ENCODE results near the gene TARBP1.
"Not testable (repeated sequence)": the region's sequence is repeated elsewhere in the genome, so short reads cannot be mapped to it uniquely, and the experiment has no call there.

TARBP1 gene

GRCh38 chr1:234433563-234434285 lies 45.3 kb downstream of the TARBP1 start:
- DNase-seq: no peak

- DNase-seq: no peak
These were observed 47.7 kb downstream of the TARBP1 start for GRCh38 chr1:234431255-234431654.

GRCh38 chr1:234430691-234431090 lies 48.3 kb downstream of the TARBP1 start:
- no peak for DNase-seq

- DNase-seq: no peak
These were observed 49.6 kb downstream of the TARBP1 start for GRCh38 chr1:234429434-234429806.

GRCh38 chr1:234427950-234428646 lies 50.9 kb downstream of the TARBP1 start:
- no peak for DNase-seq

- no peak for DNase-seq
These were observed 65.0 kb downstream of the TARBP1 start for GRCh38 chr1:234413990-234414389.

GRCh38 chr1:234413485-234413884 lies 65.5 kb downstream of the TARBP1 start:
- DNase-seq: no peak

- DNase-seq: no peak
These were observed 66.1 kb downstream of the TARBP1 start for GRCh38 chr1:234412830-234413229.

- DNase-seq: no peak
These were observed 69.7 kb downstream of the TARBP1 start for GRCh38 chr1:234409328-234409727.

GRCh38 chr1:234408757-234409156 lies 70.2 kb downstream of the TARBP1 start:
- DNase-seq: no peak

GRCh38 chr1:234406871-234407270 lies 72.1 kb downstream of the TARBP1 start:
- DNase-seq: no peak

- DNase-seq: no peak
These were observed 73.3 kb downstream of the TARBP1 start for GRCh38 chr1:234405676-234406075.

GRCh38 chr1:234402939-234403338 lies 76.0 kb downstream of the TARBP1 start:
- no peak for DNase-seq

GRCh38 chr1:234401658-234402057 lies 77.3 kb downstream of the TARBP1 start:
- DNase-seq: no peak

GRCh38 chr1:234400773-234401172 lies 78.2 kb downstream of the TARBP1 start:
- no peak for DNase-seq

- DNase-seq: not testable (repeated sequence)
These were observed 79.5 kb downstream of the TARBP1 start for GRCh38 chr1:234399515-234399914.

GRCh38 chr1:234398849-234399381 lies 80.1 kb downstream of the TARBP1 start:
- DNase-seq: no peak

- DNase-seq: no peak
These were observed 81.2 kb downstream of the TARBP1 start for GRCh38 chr1:234397732-234398131.

GRCh38 chr1:234396871-234397270 lies 82.1 kb downstream of the TARBP1 start:
- DNase-seq: no peak

GRCh38 chr1:234396092-234396491 lies 82.9 kb downstream of the TARBP1 start:
- DNase-seq: no peak

- no peak for DNase-seq
These were observed 83.7 kb downstream of the TARBP1 start for GRCh38 chr1:234395297-234395696.

- DNase-seq: no peak
These were observed 85.8 kb downstream of the TARBP1 start for GRCh38 chr1:234393190-234393589.

GRCh38 chr1:234388094-234388493 lies 90.9 kb downstream of the TARBP1 start:
- no peak for DNase-seq

- no peak for DNase-seq
These were observed 92.9 kb downstream of the TARBP1 start for GRCh38 chr1:234386122-234386521.

All from NCI-H2029 treated with DMSO at 0.1 percent for 48 hours (cell line).